SK-N-SH (cell line): ENCODE measurements around the gene ZMYM2. TPM values are rescaled to one million over a fixed set of nuclear protein-coding genes. Genes with fewer than 3 reads are reported as not detected.
A peak's percentile ranks its signal among the peaks of the same experiment; 100 is the strongest.

Experiments used
- CTCF ChIA-PET: fragments of 300-600, 350-600 bp; formaldehyde crosslinking; extraction: SDS; loops from one replicate; lab custom pipeline; 2021; lab: Yijun Ruan, JAX
- POLR2A ChIA-PET: fragments of 350-600 bp; sonication (Branson Sonifier 250); formaldehyde crosslinking; extraction: SDS; loops from one replicate; lab custom pipeline; 2020; ENCODE audit warnings: antibody characterized with exemption, inconsistent platforms; lab: Yijun Ruan, JAX
- DNase-seq: peaks from one replicate; pipeline ENCODE4 v3.0.0; 2012
- H2AFZ ChIP-seq: fragments of 200-600 bp; sonication (generic); 2 replicates; pipeline ENCODE4 v1.8.1; 2016; ENCODE audit warnings: antibody characterized with exemption, mild to moderate bottlenecking, low read depth
- H3F3A ChIP-seq: fragments of 200-600 bp; sonication (generic); replicated peaks from 2 replicates; pipeline ENCODE3; 2016; ENCODE audit warnings: antibody characterized with exemption, mild to moderate bottlenecking; ENCODE audit not compliant: insufficient read depth
- H3K27ac ChIP-seq, 2 experiments: fragments of 200-500 bp in 1 of 2; fragments of 200-600 bp in 1 of 2; sonication (Bioruptor generic) in 1 of 2; sonication (generic), shearing (Covaris generic) in 1 of 2; 2 replicates each; pipeline versions ENCODE4 v1.5.1 to v1.6.1; 2014 to 2016; ENCODE audit warnings: low read depth in 2 of 2, inconsistent platforms in 1 of 2, low read length in 1 of 2, mild to moderate bottlenecking in 1 of 2, mixed read lengths in 1 of 2
- H3K27me3 ChIP-seq: fragments of 200-600 bp; sonication (generic), shearing (Covaris generic); 2 replicates; pipeline ENCODE4 v1.6.1; 2016; ENCODE audit warnings: mixed run types; ENCODE audit not compliant: insufficient read depth
- H3K36me3 ChIP-seq, 2 experiments: fragments of 200-500 bp in 1 of 2; fragments of 200-600 bp in 1 of 2; sonication (Bioruptor generic) in 1 of 2; sonication (generic) in 1 of 2; replicated peaks in 1 of 2; 2 replicates each; pipeline versions ENCODE3 to v1.5.1; 2014 to 2016; ENCODE audit warnings: low read length in 1 of 2, mild to moderate bottlenecking in 1 of 2; ENCODE audit not compliant: insufficient read depth in 2 of 2, control insufficient read depth in 1 of 2
- H3K4me1 ChIP-seq, 2 experiments: fragments of 200-500 bp in 1 of 2; fragments of 200-600 bp in 1 of 2; sonication (Bioruptor generic) in 1 of 2; sonication (generic), shearing (Covaris generic) in 1 of 2; 2 replicates each; pipeline versions ENCODE4 v1.5.1 to v1.6.1; 2014 to 2016; ENCODE audit warnings: low read depth in 1 of 2, low read length in 1 of 2, mixed run types in 1 of 2; ENCODE audit not compliant: insufficient read depth in 2 of 2, control insufficient read depth in 1 of 2
- H3K4me2 ChIP-seq: fragments of 200-600 bp; sonication (generic), shearing (Covaris generic); 2 replicates; pipeline ENCODE4 v1.6.1; 2017; ENCODE audit warnings: mixed run types
- H3K4me3 ChIP-seq, 2 experiments: fragments of 200-500 bp in 1 of 2; fragments of 200-600 bp in 1 of 2; sonication (Bioruptor generic) in 1 of 2; sonication (generic), shearing (Covaris generic) in 1 of 2; 2 replicates each; pipeline versions ENCODE4 v1.5.1 to v1.8.1; 2014 to 2016; ENCODE audit warnings: low read depth in 2 of 2, inconsistent platforms in 1 of 2, low read length in 1 of 2, mild to moderate bottlenecking in 1 of 2, mixed read lengths in 1 of 2, moderate library complexity in 1 of 2
- H3K79me2 ChIP-seq: fragments of 200-600 bp; sonication (generic); 2 replicates; pipeline ENCODE4 v1.8.1; 2017; ENCODE audit warnings: mild to moderate bottlenecking; ENCODE audit not compliant: insufficient read depth
- H3K9ac ChIP-seq: fragments of 200-600 bp; sonication (generic); 2 replicates; pipeline ENCODE4 v1.6.1; 2017; ENCODE audit warnings: mixed run types
- H3K9me2 ChIP-seq: fragments of 200-600 bp; sonication (generic); 2 replicates; pipeline ENCODE4 v1.6.1; 2017; ENCODE audit warnings: mixed run types
- H3K9me3 ChIP-seq: fragments of 200-600 bp; sonication (generic); 2 replicates; pipeline ENCODE4 v1.6.1; 2017; ENCODE audit warnings: mixed run types, mild to moderate bottlenecking, moderate library complexity
- H4K20me1 ChIP-seq: fragments of 200-600 bp; sonication (generic); 2 replicates; pipeline ENCODE4 v1.6.1; 2017; ENCODE audit warnings: mild to moderate bottlenecking, mixed run types; ENCODE audit not compliant: insufficient read depth
- CTCF ChIP-seq: fragments of 200-600 bp; sonication (generic); IDR thresholded peaks from 2 replicates; pipeline ENCODE4 v1.6.1; 2017; ENCODE audit warnings: antibody characterized with exemption, mild to moderate bottlenecking, moderate library complexity
- FOSL2 ChIP-seq: IDR thresholded peaks from 2 replicates; pipeline ENCODE4 v1.4.0; 2012; ENCODE audit warnings: low read depth, mild to moderate bottlenecking, moderate library complexity, borderline replicate concordance
- FOXJ3 ChIP-seq: sonication (generic); formaldehyde crosslinking; IDR thresholded peaks from 2 replicates; pipeline ENCODE4 v1.5.1; 2020; ENCODE audit warnings: mild to moderate bottlenecking, missing genetic modification reagents
- GATA2 ChIP-seq: sonication (generic); formaldehyde crosslinking; IDR thresholded peaks from 2 replicates; pipeline ENCODE4 v1.5.0; 2020; ENCODE audit warnings: mild to moderate bottlenecking, missing genetic modification reagents
- MEF2A ChIP-seq: IDR thresholded peaks from 2 replicates; pipeline ENCODE4 v1.4.0; 2012; ENCODE audit warnings: low read depth, borderline replicate concordance
- MXI1 ChIP-seq: IDR thresholded peaks from 2 replicates; pipeline ENCODE4 v1.6.1; 2012; ENCODE audit warnings: mild to moderate bottlenecking, low read depth, low read length, improper control_type of control experiment
- NFIC ChIP-seq: IDR thresholded peaks from 2 replicates; pipeline ENCODE4 v1.4.0; 2012; ENCODE audit warnings: borderline replicate concordance
- POLR2AphosphoS5 ChIP-seq: IDR thresholded peaks from 2 replicates; pipeline ENCODE4 v1.6.1; 2012; ENCODE audit warnings: low read depth, low read length
- RAD21 ChIP-seq: IDR thresholded peaks from 2 replicates; pipeline ENCODE4 v1.6.1; 2012; ENCODE audit warnings: mild to moderate bottlenecking, low read length
- RCOR1 ChIP-seq: fragments of 150-350 bp; IDR thresholded peaks from 2 replicates; pipeline ENCODE4 v1.6.1; 2017; ENCODE audit warnings: antibody characterized with exemption, low read length
- RXRA ChIP-seq: IDR thresholded peaks from 2 replicates; pipeline ENCODE4 v1.4.0; 2012; ENCODE audit warnings: low read depth, mild to moderate bottlenecking, borderline replicate concordance
- SIN3A ChIP-seq: IDR thresholded peaks from 2 replicates; pipeline ENCODE4 v1.6.1; 2012; ENCODE audit warnings: low read depth, mild to moderate bottlenecking, low read length, moderate library complexity, borderline replicate concordance
- SMC3 ChIP-seq: IDR thresholded peaks from 2 replicates; pipeline ENCODE4 v1.6.1; 2012; ENCODE audit warnings: low read depth, low read length, improper control_type of control experiment
- TAF1 ChIP-seq: IDR thresholded peaks from 2 replicates; pipeline ENCODE4 v1.6.1; 2012; ENCODE audit warnings: low read depth, mild to moderate bottlenecking, low read length, moderate library complexity, borderline replicate concordance
- ZBTB33 ChIP-seq: IDR thresholded peaks from 2 replicates; pipeline ENCODE4 v1.4.0; 2012; ENCODE audit warnings: low read depth, borderline replicate concordance
- WGBS: methylation state at CpG from one replicate; pipeline ENCODE4 v1.1.6; 2017; ENCODE audit warnings: low lambda C conversion rate; 5-methylcytosine and 5-hydroxymethylcytosine counted together
- polyA plus RNA-seq, 3 experiments: library from polyadenylated mRNA; depleted of rRNA; stranded (reverse); fragments of >200 nt; gene quantifications; 2 replicates each; pipeline ENCODE4 v1.2.3, GENCODE V29; 2012
- TF ChIP-seq, protein P1 (sequence below): IDR thresholded peaks from 2 replicates; pipeline ENCODE4 v1.4.0; 2012; ENCODE audit warnings: low read depth
- TF ChIP-seq, protein P2 (sequence below): IDR thresholded peaks from 2 replicates; pipeline ENCODE4; 2012
- TF ChIP-seq, protein P3 (sequence below): IDR thresholded peaks from 2 replicates; pipeline ENCODE4 v1.6.1; 2012; ENCODE audit warnings: mild to moderate bottlenecking, low read depth, low read length, moderate library complexity

Gene ZMYM2
- polyA plus RNA-seq, 1 of the 3 experiments (the other 2 are of a cell fraction): 11.5 TPM

DNA sequence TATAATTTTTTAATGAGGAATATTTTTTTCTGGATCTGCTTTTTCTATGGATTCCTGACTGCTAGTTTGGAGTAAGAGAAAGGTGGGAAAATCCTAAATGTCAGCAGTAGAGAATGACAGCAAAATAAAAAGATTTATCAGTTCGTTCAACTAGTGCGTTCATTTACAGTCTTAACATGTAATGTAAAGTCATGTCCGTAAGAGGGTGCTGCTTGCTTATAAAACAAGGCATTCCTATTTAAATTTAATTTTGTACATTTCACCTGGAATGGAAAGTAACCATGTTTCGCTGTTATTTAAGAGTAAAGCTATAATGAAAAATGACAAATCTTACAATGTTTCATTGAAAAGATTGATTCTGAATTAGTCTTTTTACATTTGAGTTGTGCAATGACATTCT, 76.6 kb downstream of the ZMYM2 start:
- no peak overlapping the region for H3K4me2 ChIP-seq
- ChIA-PET POLR2A (no interaction called here), CTCF (interaction anchor here (0.8 to 1.8 kb wide), 5 partner anchors 9 to 126 kb away, joined by 3 to 4 read pairs (median 3); partner anchors contain the start of gene GJA3)
- no peaks in the 10 kb centered on the region for H3K4me1 ChIP-seq
- peaks cover 24% of the 10 kb centered on the region; the same call in 1 of the 2 replicates for H4K20me1 ChIP-seq
- H3K27me3 ChIP-seq: no peaks in the 10 kb centered on the region
- H3K9me3 ChIP-seq: no peaks in the 10 kb centered on the region
- peaks cover 60 to 68% of the 10 kb centered on the region in 2 experiments for H3K36me3 ChIP-seq
- no peak overlapping the region for H3K9ac ChIP-seq
- H3F3A ChIP-seq: peaks cover 6% of the 10 kb centered on the region
- H3K4me3 ChIP-seq: no peak overlapping the region
- TF ChIP-seq SMC3 (no peak), CTCF (peak; percentile 38)
- H3K79me2 ChIP-seq: peaks cover 26% of the 10 kb centered on the region; the same call in 1 of the 2 replicates
- H3K27ac ChIP-seq: peak overlapping the region in 1 of 2 experiments; percentile 3; a peak in 1 of 4 replicates
- no peak for DNase-seq
- WGBS: 72% methylated on average over 4 of the region's 4 CpGs
- H3K9me2 ChIP-seq: no peaks in the 10 kb centered on the region
- H2AFZ ChIP-seq: no peak overlapping the region

GRCh38 chr13:20037908-20038307, 79.4 kb downstream of the ZMYM2 start:
- peaks cover 43 to 71% of the 10 kb centered on the region in 2 experiments for H3K36me3 ChIP-seq
- no peak overlapping the region for H3K4me2 ChIP-seq
- H3K4me3 ChIP-seq: no peak overlapping the region
- H3K9me3 ChIP-seq: no peaks in the 10 kb centered on the region
- CTCF ChIA-PET: interaction anchor here (0.7 to 1.2 kb wide), 3 partner anchors 10 to 124 kb away, joined by 3 to 4 read pairs (median 4); no protein-coding TSS in a partner anchor
- no peaks in the 10 kb centered on the region for H3K9me2 ChIP-seq
- H3K79me2 ChIP-seq: peaks cover 53% of the 10 kb centered on the region; the same call in 1 of the 2 replicates
- H2AFZ ChIP-seq: no peak overlapping the region
- H3K27ac ChIP-seq: no peak overlapping the region
- H4K20me1 ChIP-seq: peaks cover 40% of the 10 kb centered on the region
- TF ChIP-seq, protein P1, sequence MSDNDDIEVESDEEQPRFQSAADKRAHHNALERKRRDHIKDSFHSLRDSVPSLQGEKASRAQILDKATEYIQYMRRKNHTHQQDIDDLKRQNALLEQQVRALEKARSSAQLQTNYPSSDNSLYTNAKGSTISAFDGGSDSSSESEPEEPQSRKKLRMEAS: no peak
- TF ChIP-seq GATA2 (CRISPR knock-in tag) (no peak), NFIC (no peak), FOSL2 (no peak), MXI1 (no peak), MEF2A (no peak), TAF1 (no peak), ZBTB33 (no peak), RCOR1 (no peak), SIN3A (no peak), RAD21 (no peak), RXRA (no peak), POLR2AphosphoS5 (no peak), FOXJ3 (CRISPR knock-in tag) (no peak)
- TF ChIP-seq, protein P2, sequence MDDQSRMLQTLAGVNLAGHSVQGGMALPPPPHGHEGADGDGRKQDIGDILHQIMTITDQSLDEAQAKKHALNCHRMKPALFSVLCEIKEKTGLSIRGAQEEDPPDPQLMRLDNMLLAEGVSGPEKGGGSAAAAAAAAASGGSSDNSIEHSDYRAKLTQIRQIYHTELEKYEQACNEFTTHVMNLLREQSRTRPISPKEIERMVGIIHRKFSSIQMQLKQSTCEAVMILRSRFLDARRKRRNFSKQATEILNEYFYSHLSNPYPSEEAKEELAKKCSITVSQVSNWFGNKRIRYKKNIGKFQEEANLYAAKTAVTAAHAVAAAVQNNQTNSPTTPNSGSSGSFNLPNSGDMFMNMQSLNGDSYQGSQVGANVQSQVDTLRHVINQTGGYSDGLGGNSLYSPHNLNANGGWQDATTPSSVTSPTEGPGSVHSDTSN: no peak
- TF ChIP-seq, protein P3, sequence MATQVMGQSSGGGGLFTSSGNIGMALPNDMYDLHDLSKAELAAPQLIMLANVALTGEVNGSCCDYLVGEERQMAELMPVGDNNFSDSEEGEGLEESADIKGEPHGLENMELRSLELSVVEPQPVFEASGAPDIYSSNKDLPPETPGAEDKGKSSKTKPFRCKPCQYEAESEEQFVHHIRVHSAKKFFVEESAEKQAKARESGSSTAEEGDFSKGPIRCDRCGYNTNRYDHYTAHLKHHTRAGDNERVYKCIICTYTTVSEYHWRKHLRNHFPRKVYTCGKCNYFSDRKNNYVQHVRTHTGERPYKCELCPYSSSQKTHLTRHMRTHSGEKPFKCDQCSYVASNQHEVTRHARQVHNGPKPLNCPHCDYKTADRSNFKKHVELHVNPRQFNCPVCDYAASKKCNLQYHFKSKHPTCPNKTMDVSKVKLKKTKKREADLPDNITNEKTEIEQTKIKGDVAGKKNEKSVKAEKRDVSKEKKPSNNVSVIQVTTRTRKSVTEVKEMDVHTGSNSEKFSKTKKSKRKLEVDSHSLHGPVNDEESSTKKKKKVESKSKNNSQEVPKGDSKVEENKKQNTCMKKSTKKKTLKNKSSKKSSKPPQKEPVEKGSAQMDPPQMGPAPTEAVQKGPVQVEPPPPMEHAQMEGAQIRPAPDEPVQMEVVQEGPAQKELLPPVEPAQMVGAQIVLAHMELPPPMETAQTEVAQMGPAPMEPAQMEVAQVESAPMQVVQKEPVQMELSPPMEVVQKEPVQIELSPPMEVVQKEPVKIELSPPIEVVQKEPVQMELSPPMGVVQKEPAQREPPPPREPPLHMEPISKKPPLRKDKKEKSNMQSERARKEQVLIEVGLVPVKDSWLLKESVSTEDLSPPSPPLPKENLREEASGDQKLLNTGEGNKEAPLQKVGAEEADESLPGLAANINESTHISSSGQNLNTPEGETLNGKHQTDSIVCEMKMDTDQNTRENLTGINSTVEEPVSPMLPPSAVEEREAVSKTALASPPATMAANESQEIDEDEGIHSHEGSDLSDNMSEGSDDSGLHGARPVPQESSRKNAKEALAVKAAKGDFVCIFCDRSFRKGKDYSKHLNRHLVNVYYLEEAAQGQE: no peak
- TF ChIP-seq, all 33 proteins: peak for 0
- no peak overlapping the region for H3K9ac ChIP-seq
- H3K27me3 ChIP-seq: no peaks in the 10 kb centered on the region
- no peaks in the 10 kb centered on the region for H3K4me1 ChIP-seq
- DNase-seq: no peak
- POLR2A ChIA-PET: no interaction called here
- H3F3A ChIP-seq: peaks cover 6% of the 10 kb centered on the region
